NCI-H2107 treated with DMSO at 0.1 percent for 48 hours (cell line): ENCODE results near the gene GCH1.
"Not testable (repeated sequence)": the region's sequence is repeated elsewhere in the genome, so short reads cannot be mapped to it uniquely, and the experiment has no call there.

ENCODE experiments used
- DNase-seq: peaks from one replicate; lab custom pipeline; 2025; ENCODE audit not compliant: unreplicated experiment; lab: John Stamatoyannopoulos, UW

Gene GCH1

GRCh38 chr14:54870154-54871090, 32.2 kb downstream of the GCH1 start:
- not testable (repeated sequence) for DNase-seq

DNA sequence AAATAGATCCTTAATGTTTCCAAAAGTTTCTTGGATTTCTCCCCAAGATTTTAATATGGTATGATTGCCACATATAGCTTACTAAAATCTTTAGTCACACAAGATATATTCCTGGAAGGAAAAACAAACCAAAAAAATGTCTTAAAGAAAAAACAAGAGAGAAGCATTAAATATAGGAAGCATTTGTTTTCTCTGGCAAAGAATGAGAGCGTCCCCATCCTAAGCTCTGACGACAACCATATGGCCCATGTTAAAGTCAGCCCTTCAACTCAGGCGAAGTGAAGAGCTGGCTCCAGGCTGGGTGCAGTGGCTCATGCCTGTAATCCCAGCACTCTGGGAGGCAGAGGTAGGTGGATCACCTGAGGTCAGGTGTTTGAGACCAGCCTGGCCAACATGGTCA, 35.6 kb downstream of the GCH1 start:
- no peak for DNase-seq

DNA sequence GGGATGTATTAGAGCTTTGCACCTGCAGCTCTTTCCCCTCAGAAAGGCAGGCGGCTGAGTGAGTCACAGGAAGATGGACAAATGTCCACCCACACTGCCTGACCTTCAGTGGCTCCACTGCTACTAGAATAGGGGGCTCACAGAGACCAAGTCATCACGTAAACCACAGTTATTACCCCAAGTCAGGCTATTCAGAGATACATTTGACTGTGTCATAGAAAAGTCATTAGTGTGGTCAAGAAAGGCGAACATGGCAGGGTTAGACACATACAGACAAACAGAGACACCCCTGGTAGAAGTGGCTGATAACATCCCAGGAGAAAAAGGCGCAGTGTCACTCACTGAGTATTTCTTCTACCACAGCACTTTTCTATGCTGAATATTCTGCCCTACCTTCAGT, 36.0 kb downstream of the GCH1 start:
- DNase-seq = no peak

GRCh38 chr14:54864526-54864925, 38.1 kb downstream of the GCH1 start:
- no peak for DNase-seq

- DNase-seq = no peak
These were observed 44.8 kb downstream of the GCH1 start for GRCh38 chr14:54857830-54858269.

DNA sequence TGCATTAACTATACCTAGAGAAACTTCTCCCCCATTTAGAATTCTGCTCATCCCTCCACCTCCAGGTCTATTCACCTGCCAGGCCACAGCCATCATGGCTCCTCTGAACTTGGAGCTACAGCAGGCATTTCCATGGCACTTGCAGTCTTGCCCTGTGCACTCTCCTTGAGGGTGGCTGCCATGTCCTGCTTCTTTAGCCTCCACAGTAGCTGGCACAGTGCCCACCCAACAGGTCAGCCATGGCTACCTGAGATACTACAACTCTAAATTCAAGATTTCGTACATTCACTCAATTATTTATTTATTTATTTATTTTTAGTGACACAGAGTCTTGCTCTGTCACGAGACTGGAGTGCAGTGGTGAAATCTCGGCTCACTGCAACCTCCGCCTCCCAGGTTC, 46.5 kb downstream of the GCH1 start:
- DNase-seq = no peak

GRCh38 chr14:54854181-54854580, 48.4 kb downstream of the GCH1 start:
- no peak for DNase-seq

DNA sequence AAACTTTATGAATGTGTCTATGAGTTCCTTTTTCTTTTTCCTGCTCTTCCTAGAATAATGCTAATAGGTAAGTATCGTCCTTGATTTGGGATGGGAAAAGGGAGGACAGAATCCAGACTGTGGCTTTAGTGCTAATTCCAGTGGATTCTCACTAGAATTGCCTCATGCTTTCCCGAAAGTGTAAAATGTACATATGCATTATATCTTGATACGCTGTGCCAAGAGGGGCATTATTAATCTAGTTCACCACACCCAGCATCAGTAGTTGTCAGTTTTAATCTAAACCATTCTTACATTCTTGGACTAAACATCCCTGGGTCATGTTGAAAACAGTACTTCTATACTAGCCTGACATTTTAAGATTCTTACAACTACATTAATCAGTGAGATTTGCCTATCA, 49.3 kb downstream of the GCH1 start:
- DNase-seq = no peak

DNA sequence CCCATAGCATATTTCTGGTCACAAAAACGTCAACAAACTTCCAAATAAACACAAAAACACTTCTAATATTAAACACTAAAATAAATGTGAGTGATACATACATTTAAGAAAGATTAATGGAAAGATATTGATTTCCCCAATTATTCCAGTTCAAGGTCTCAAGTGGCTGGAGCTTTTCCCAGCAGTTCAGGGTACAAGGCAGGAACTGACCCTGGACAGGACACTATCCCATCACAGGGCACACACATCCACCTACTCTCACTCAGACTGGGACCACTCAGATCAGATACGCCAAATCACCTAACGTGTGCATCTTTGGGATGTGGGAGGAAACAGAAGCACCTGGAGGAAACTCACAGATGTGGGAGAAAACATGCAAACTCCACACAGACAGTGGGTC, 50.4 kb downstream of the GCH1 start:
- DNase-seq = no peak

DNA sequence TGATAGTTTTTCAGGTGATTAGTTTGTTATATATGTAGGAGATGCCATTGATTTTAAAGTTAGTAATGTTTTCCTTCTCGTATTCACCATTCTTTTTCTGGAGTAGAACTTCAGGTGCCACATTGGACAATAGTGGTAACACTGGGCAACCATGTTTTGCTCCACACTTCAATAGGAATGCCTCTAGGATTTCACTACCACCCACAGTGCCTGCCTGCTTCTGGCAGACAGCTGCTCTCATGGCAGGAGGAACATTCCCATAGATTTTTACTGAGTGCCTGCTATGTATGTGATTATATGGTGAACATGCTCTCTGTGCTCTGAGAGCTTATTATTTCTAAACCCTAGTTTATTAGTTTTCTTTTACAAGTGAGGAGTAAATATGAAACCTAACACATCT, 53.7 kb downstream of the GCH1 start:
- DNase-seq = peak; percentile 87

GRCh38 chr14:54845641-54846040, 57.0 kb downstream of the GCH1 start:
- no peak for DNase-seq

DNA sequence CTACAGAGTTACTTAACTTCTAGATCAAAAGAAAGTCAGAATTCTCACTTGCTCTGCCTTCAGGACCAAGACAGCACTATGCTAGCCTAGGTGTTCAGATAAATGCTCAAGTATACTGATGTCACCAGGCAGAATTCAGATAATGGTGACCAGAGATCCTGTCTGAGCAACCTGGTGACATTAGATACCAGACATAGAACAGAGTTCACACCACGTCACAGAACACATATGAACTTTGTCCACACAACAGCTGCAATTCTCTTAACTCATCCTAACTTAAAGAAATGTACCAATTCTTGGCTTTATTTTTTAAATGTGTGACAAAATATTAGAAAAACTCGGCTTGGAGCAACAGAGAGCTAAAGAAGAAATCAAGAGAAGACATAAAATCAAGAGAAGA, 58.1 kb downstream of the GCH1 start:
- no peak for DNase-seq

GRCh38 chr14:54840798-54841197, 61.8 kb downstream of the GCH1 start:
- DNase-seq = no peak

DNA sequence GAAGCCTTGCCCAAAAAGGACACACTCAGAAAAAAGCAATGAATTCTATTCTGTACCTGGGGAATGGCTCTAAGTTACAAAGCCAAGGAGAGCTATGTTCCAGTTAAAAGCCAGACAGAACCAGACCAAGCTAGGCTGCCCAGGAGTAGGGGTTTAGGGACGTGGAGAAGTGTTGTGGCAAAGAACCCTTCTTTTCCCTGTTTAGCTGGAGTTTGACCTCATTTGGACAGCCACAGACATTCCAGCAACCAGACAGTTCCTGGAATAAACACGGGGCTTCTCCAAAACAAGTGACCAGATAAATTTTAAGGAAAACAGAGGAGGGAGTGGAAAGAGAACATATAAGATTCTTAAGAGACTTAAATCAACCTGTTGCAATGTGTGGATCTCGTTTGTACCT, 62.3 kb downstream of the GCH1 start:
- DNase-seq = no peak

- DNase-seq = no peak
These were observed 62.9 kb downstream of the GCH1 start for GRCh38 chr14:54839701-54840119.

- no peak for DNase-seq
These were observed 63.6 kb downstream of the GCH1 start for GRCh38 chr14:54838931-54839512.

DNA sequence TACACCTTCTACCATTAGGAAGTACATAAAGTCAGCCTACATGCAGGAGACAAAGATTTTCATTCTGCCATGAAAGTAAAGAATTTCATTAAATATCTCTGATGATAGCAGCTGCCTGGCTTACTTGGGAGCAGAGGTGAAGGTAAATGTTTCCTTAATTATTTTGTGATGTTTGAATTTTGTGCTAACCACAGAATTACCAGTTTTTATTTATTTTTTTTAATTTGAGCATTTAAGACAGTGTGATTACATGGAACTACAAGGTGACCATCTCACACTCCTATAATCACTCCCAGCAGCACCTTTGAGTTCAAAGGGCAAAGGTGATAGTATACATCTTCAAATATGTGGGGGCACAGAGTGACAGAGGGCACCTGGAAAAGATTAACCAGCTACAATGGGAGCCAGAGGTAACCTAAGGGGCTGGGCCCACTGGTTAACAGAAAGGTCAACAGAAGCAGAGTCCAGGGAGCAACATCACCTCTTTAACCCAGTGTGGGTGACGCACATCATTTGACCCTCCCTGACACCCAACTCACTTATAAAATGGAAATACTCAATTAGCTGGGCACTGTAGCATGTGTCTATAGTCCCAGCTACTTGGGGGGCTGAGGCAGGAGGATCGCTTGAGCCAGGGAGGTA, 65.0 kb downstream of the GCH1 start:
- no peak for DNase-seq

- no peak for DNase-seq
These were observed 66.4 kb downstream of the GCH1 start for GRCh38 chr14:54836231-54836630.

DNA sequence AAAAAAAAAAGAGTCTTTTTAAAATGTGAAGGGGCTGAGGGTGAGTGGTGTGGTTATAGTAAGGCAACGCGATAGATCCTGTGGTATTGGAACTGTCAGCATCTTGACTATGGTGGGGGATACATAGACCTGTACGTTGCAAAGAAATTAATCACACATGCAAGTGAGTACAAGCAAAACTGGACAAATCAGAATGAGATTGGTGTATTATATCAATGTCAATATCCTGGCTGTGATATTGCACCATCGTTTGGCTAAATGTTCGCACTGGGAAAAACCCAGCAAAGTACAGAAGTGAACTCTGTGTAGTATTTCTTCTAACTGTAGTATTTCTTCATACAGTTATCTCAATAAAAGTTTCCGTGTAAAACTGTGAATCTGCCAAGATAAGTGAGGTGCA, 67.9 kb downstream of the GCH1 start:
- DNase-seq = no peak

- DNase-seq = no peak
These were observed 68.5 kb downstream of the GCH1 start for GRCh38 chr14:54834081-54834480.

- DNase-seq = no peak
These were observed 72.0 kb downstream of the GCH1 start for GRCh38 chr14:54830650-54831049.
